BJ (cell line): ENCODE data around the gene AURKA. TPM values are rescaled to one million over a fixed set of nuclear protein-coding genes. Genes with fewer than 3 reads are reported as not detected.
"Not testable (repeated sequence)": the region's sequence is repeated elsewhere in the genome, so short reads cannot be mapped to it uniquely, and the experiment has no call there.

Experiments used
- CTCF ChIA-PET: fragments of 350-600 bp; formaldehyde crosslinking; extraction: SDS; loops from one replicate; lab custom pipeline; 2021; ENCODE audit warnings: antibody characterized with exemption, inconsistent platforms; lab: Yijun Ruan, JAX
- POLR2A ChIA-PET: fragments of 300-600 bp; sonication (Branson Sonifier 250); formaldehyde crosslinking; extraction: SDS; loops from one replicate; lab custom pipeline; 2021; ENCODE audit warnings: antibody characterized with exemption; lab: Charles Lee
- DNase-seq: peaks from one replicate; pipeline ENCODE4 v3.0.0-alpha.2; 2011; ENCODE audit warnings: low read depth
- H3K27me3 ChIP-seq: 2 replicates; pipeline ENCODE4 v1.6.0; 2011; ENCODE audit warnings: low read length; ENCODE audit not compliant: control insufficient read depth, insufficient read depth
- H3K36me3 ChIP-seq: 2 replicates; pipeline ENCODE4 v1.5.1; 2011; ENCODE audit warnings: low read length; ENCODE audit not compliant: control insufficient read depth, insufficient read depth
- H3K4me3 ChIP-seq: 2 replicates; pipeline ENCODE4 v1.5.1; 2011; ENCODE audit warnings: low read depth, mild to moderate bottlenecking, control low read depth, low read length
- CTCF ChIP-seq: IDR thresholded peaks from 2 replicates; pipeline ENCODE4 v1.5.1; 2011; ENCODE audit warnings: low read depth, mild to moderate bottlenecking, control low read depth, inconsistent platforms, low read length, moderate library complexity; ENCODE audit not compliant: insufficient read depth
- polyA plus RNA-seq: library from polyadenylated mRNA; depleted of rRNA; stranded (reverse); fragments of >200 nt; gene quantifications from 2 replicates; pipeline ENCODE4 v1.2.3, GENCODE V29; 2011

AURKA gene
- polyA plus RNA-seq, 1 experiment: 40.4 TPM

- Histone ChIP-seq H3K36me3 (peaks cover 12% of the 10 kb centered on the region), H3K4me3 (peak overlapping the region; percentile 87), H3K27me3 (no peaks in the 10 kb centered on the region)
- no peak for DNase-seq
- no peak for TF ChIP-seq CTCF
- CTCF ChIA-PET: interaction anchor here (1.0 kb wide), 1 partner anchor 9 kb away, joined by 4 read pairs; no protein-coding TSS in a partner anchor
- POLR2A ChIA-PET: interaction anchor here (0.6 kb wide), 1 partner anchor 20 kb away, joined by 8 read pairs; no protein-coding TSS in a partner anchor
Measured at GRCh38 chr20:56393653-56394052, 1.6 kb upstream of the AURKA start.

DNA sequence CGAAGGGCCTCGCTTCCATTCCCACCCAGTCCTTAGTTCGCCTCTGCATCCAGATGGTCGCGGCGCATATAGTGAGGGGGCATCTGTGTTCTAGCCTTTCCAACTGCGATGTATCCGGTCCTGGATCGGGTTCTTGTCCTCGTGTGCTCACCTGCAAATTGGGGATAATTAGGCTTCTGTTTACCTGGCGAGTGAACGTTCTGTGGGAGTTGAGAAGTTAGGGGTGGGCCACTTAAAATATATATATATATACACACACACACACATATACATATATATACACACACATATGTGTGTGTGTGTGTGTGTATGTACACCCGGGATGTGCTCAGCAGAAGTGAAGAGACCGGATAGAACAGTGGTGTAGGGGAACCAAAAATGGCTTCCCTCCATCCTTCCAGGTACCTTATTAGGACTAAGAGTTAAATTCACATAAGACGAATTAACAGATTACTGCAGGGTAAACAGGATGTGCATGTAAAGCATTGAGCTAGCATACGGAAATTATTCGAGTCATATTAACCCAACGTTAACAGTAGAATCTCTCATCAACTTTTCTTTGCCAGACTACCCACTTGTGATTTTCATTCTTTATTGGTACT lies 967 bp upstream of the AURKA start:
- CTCF ChIA-PET: interaction anchor here (1.0 kb wide), 1 partner anchor 10 kb away, joined by 4 read pairs; no protein-coding TSS in a partner anchor

GRCh38 chr20:56391596-56392131 lies 351 bp downstream of the AURKA start:
- H3K4me3 ChIP-seq: peak overlapping the region; percentile 87
- CTCF ChIA-PET: interaction anchor here (1.1 kb wide), 1 partner anchor 43 kb away, joined by 3 read pairs; no protein-coding TSS in a partner anchor
- H3K36me3 ChIP-seq: peaks cover 5% of the 10 kb centered on the region
- POLR2A ChIA-PET: no interaction called here
- DNase-seq: no peak
- no peaks in the 10 kb centered on the region for H3K27me3 ChIP-seq
- TF ChIP-seq CTCF: no peak

More for the DNA sequence above, 967 bp upstream of the AURKA start:
- no peak for DNase-seq
- POLR2A ChIA-PET: interaction anchor here (0.6 kb wide), 1 partner anchor 19 kb away, joined by 8 read pairs; no protein-coding TSS in a partner anchor
- TF ChIP-seq CTCF: no peak
- H3K27me3 ChIP-seq: no peaks in the 10 kb centered on the region
- H3K36me3 ChIP-seq: peaks cover 10% of the 10 kb centered on the region
- peak overlapping the region; percentile 87 for H3K4me3 ChIP-seq

DNA sequence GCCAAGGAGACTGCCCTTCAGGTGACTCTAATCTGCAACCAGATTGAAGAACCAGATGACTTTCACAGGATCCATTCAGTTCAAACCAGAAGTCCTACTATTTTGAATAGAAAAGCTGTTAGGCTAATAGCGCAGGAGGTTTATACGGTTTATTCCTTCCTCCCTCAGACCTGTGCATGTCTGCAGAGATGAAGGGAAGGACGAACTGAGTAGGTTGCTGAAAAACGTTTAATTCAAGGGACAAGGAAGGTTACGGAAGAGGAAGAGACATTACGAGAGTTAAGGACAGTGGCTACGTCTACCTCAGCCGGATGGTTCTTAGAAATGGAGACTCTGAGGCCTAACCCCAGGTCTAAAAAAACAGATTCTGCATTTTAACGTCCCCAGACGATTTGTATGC lies 978 bp downstream of the AURKA start:
- no peaks in the 10 kb centered on the region for H3K27me3 ChIP-seq
- TF ChIP-seq CTCF: no peak
- CTCF ChIA-PET: no interaction called here
- POLR2A ChIA-PET: no interaction called here
- peaks cover 5% of the 10 kb centered on the region for H3K36me3 ChIP-seq
- DNase-seq: no peak
- peak overlapping the region; percentile 87 for H3K4me3 ChIP-seq

DNA sequence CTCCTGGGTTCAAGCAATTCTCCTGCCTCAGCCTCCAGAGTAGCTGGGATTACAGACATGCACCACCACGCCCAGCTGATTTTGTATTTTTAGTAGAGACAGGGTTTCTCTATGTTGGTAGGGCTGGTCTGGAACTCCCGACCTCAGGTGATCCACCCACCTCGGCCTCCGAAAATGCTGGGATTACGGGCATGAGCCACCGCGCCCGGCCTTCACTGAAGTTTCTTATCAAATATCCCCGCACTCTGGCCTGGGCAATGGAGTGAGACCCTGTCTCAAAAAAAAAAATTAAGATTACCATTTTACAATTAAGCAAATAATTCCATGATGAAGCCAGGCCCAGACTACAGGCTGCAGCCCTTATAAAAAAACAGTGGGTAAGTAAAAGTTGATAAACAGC lies 1.6 kb downstream of the AURKA start:
- H3K36me3 ChIP-seq, H3K4me3 ChIP-seq, DNase-seq, H3K27me3 ChIP-seq, CTCF ChIA-PET, POLR2A ChIA-PET: not testable (repeated sequence)
